ENCODE data around the gene C16orf96. TPM values are rescaled to one million over a fixed set of nuclear protein-coding genes. Genes with fewer than 3 reads are reported as not detected.

C16orf96 gene
- total RNA-seq, 1 donor from 2014 or later = 0.45 TPM

GRCh38 chr16:4513881-4514280, 42.3 kb upstream of the C16orf96 start:
- TF ChIP-seq, protein P1, sequence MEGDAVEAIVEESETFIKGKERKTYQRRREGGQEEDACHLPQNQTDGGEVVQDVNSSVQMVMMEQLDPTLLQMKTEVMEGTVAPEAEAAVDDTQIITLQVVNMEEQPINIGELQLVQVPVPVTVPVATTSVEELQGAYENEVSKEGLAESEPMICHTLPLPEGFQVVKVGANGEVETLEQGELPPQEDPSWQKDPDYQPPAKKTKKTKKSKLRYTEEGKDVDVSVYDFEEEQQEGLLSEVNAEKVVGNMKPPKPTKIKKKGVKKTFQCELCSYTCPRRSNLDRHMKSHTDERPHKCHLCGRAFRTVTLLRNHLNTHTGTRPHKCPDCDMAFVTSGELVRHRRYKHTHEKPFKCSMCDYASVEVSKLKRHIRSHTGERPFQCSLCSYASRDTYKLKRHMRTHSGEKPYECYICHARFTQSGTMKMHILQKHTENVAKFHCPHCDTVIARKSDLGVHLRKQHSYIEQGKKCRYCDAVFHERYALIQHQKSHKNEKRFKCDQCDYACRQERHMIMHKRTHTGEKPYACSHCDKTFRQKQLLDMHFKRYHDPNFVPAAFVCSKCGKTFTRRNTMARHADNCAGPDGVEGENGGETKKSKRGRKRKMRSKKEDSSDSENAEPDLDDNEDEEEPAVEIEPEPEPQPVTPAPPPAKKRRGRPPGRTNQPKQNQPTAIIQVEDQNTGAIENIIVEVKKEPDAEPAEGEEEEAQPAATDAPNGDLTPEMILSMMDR (IDR thresholded peaks at IDR 0.05; ENCODE audit: unreplicated experiment) = no peak
- no peak for DNase-seq (ENCODE audit: low spot score in 2 of 2, unreplicated experiment in 2 of 2)
- Mint-ChIP-seq H3K4me1 (no peaks in the 10 kb centered on the region), H3K4me3 (no peak overlapping the region), H3K27me3 (ENCODE audit: low read depth) (no peaks in the 10 kb centered on the region), H3K27ac (no peak overlapping the region), H3K9me3 (no peaks in the 10 kb centered on the region), H3K36me3 (peaks cover 2% of the 10 kb centered on the region)

DNA sequence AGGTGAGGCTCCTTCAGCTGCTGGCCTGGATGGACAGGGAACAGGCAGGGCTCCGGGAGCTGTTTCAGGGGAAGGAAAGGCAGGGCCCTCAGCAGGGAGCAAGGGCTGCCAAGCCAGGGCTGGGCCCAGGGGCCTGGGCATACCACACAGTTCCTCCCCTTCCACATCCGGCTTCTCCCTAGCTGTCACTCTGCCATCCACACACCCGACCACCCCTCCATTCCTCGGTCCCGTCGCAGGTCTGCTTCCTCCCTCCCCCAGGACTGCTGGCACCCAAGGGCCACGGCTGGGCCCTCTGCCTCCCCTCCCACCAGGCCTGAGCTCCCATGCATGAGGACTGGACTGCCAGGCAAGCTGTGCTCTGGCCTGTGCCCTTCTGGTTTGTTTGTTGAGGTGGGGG, 41.5 kb upstream of the C16orf96 start:
- H3K9me3 Mint-ChIP-seq = no peaks in the 10 kb centered on the region
- H3K27me3 Mint-ChIP-seq (ENCODE audit: low read depth) = no peaks in the 10 kb centered on the region
- TF ChIP-seq, protein P1 (IDR thresholded peaks at IDR 0.05; ENCODE audit: unreplicated experiment) = no peak
- no peak overlapping the region for H3K4me3 Mint-ChIP-seq
- peaks cover 2% of the 10 kb centered on the region for H3K36me3 Mint-ChIP-seq
- DNase-seq (ENCODE audit: low spot score in 2 of 2, unreplicated experiment in 2 of 2) = no peak
- H3K27ac Mint-ChIP-seq = no peak overlapping the region
- H3K4me1 Mint-ChIP-seq = peaks cover under 1% of the 10 kb centered on the region

GRCh38 chr16:4515611-4516233, 40.4 kb upstream of the C16orf96 start:
- Mint-ChIP-seq H3K9me3 (no peaks in the 10 kb centered on the region), H3K4me1 (peaks cover 3% of the 10 kb centered on the region), H3K27ac (no peak overlapping the region), H3K27me3 (ENCODE audit: low read depth) (no peaks in the 10 kb centered on the region), H3K36me3 (no peaks in the 10 kb centered on the region), H3K4me3 (no peak overlapping the region)
- DNase-seq (ENCODE audit: low spot score in 2 of 2, unreplicated experiment in 2 of 2) = no peak
- TF ChIP-seq, protein P1 (IDR thresholded peaks at IDR 0.05; ENCODE audit: unreplicated experiment) = no peak

- no peaks in the 10 kb centered on the region for H3K27me3 Mint-ChIP-seq (ENCODE audit: low read depth)
- H3K27ac Mint-ChIP-seq = no peak overlapping the region
- no peak overlapping the region for H3K4me3 Mint-ChIP-seq
- no peaks in the 10 kb centered on the region for H3K36me3 Mint-ChIP-seq
- peaks cover 5% of the 10 kb centered on the region for H3K4me1 Mint-ChIP-seq
- TF ChIP-seq, protein P1 (IDR thresholded peaks at IDR 0.05; ENCODE audit: unreplicated experiment) = peak; percentile 28
- H3K9me3 Mint-ChIP-seq = no peaks in the 10 kb centered on the region
- peak in 1 of 2 experiments; percentile 59 for DNase-seq (ENCODE audit: low spot score in 2 of 2, unreplicated experiment in 2 of 2)
Observed at GRCh38 chr16:4517812-4518680, 38.1 kb upstream of the C16orf96 start.

DNA sequence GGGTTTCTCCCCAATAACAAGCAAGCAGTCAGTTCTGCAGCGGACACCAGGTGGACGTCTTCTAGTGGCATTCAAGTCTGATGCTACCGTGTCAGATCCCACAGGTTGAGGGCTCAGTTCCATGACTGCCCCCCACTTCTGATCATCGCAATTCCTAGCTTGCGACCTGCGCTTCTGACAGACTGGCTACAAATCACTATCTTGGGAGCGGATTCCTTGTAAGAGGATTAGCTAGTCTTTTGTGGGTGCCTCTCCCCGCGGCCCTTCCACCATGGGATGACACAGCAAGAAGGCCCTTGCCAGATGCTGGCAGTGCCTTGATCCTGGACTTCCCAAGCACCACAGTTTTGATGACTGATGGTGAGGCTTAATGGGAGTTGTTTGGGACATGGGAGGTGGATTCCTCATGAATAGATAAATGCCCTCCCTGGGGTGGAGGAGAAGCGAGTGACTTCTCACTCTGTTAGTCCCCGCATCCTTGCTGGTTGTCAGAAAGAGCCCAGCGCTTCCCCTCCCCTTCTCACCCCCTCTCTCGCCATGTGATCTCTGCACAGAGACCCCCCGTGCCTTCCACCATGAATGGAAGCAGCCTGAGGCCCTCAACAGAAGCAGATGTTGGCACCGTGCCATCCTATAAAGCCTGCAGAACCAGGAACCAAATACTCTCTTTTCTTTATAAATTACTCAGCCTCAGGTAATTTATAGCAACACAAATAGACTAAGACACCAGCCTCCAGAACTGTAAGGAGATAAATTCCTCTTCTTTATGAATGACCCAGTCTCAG, 36.7 kb upstream of the C16orf96 start:
- Mint-ChIP-seq H3K9me3 (no peaks in the 10 kb centered on the region), H3K36me3 (peaks cover 4% of the 10 kb centered on the region), H3K4me3 (no peak overlapping the region), H3K27ac (no peak overlapping the region), H3K4me1 (peaks cover 5% of the 10 kb centered on the region), H3K27me3 (ENCODE audit: low read depth) (no peaks in the 10 kb centered on the region)
- no peak for DNase-seq (ENCODE audit: low spot score in 2 of 2, unreplicated experiment in 2 of 2)
- TF ChIP-seq, protein P1 (IDR thresholded peaks at IDR 0.05; ENCODE audit: unreplicated experiment) = no peak
